Activated CD4-positive, alpha-beta T cell treated with anti-CD3 and anti-CD28 coated beads, Interleukin-2, amount 10 ng/mL, durations not matched to agents 24 days and 14 days (primary cell): ENCODE data around the gene BRPF1. TPM values are rescaled to one million over a fixed set of nuclear protein-coding genes. Genes with fewer than 3 reads are reported as not detected.

Source experiments
- DNase-seq: peaks from one replicate; pipeline ENCODE4 v3.0.0; 2022
- H3K27ac Mint-ChIP-seq: one replicate; pipeline ENCODE4 v1.8.0; 2022; ENCODE audit warnings: mild to moderate bottlenecking, mixed read lengths
- H3K27me3 Mint-ChIP-seq: one replicate; pipeline ENCODE4 v1.8.0; 2022; ENCODE audit warnings: mixed read lengths
- H3K36me3 Mint-ChIP-seq: one replicate; pipeline ENCODE4 v1.8.0; 2022; ENCODE audit warnings: low read depth, mild to moderate bottlenecking, mixed read lengths
- H3K4me1 Mint-ChIP-seq: one replicate; pipeline ENCODE4 v1.8.0; 2021; ENCODE audit warnings: mixed read lengths
- H3K4me3 Mint-ChIP-seq: one replicate; pipeline ENCODE4 v1.8.0; 2022; ENCODE audit warnings: mild to moderate bottlenecking, moderate library complexity, mixed read lengths
- H3K9me3 Mint-ChIP-seq: one replicate; pipeline ENCODE4 v1.8.0; 2021; ENCODE audit warnings: mixed read lengths
- intact Hi-C: fragments of 100-400 bp; cut with micrococcal nuclease; formaldehyde crosslinking; loops from one replicate; pipeline ENCODE4 v1.15.1; 2023
- total RNA-seq: library from RNA; stranded (reverse); gene quantifications from 2 replicates; pipeline ENCODE4 v1.2.3, GENCODE V29; 2022

Gene BRPF1
- total RNA-seq, 1 donor from 2014 or later = 45.3 TPM

- no peak overlapping the region for H3K4me3 Mint-ChIP-seq
- no peaks in the 10 kb centered on the region for H3K27me3 Mint-ChIP-seq
- intact Hi-C loops = no loop called here
- H3K4me1 Mint-ChIP-seq = no peaks in the 10 kb centered on the region
- no peak overlapping the region for H3K27ac Mint-ChIP-seq
- peaks cover 28% of the 10 kb centered on the region for H3K36me3 Mint-ChIP-seq
- no peak for DNase-seq
- H3K9me3 Mint-ChIP-seq = no peaks in the 10 kb centered on the region
Observed at GRCh38 chr3:9695746-9696145, 35.8 kb upstream of the BRPF1 start.

- Mint-ChIP-seq H3K4me3 (no peak overlapping the region), H3K36me3 (peaks cover 33% of the 10 kb centered on the region), H3K9me3 (no peaks in the 10 kb centered on the region), H3K27ac (no peak overlapping the region), H3K4me1 (no peaks in the 10 kb centered on the region), H3K27me3 (no peaks in the 10 kb centered on the region)
- intact Hi-C loops = no loop called here
- DNase-seq = no peak
Observed at GRCh38 chr3:9696480-9697220, 34.9 kb upstream of the BRPF1 start.

DNA sequence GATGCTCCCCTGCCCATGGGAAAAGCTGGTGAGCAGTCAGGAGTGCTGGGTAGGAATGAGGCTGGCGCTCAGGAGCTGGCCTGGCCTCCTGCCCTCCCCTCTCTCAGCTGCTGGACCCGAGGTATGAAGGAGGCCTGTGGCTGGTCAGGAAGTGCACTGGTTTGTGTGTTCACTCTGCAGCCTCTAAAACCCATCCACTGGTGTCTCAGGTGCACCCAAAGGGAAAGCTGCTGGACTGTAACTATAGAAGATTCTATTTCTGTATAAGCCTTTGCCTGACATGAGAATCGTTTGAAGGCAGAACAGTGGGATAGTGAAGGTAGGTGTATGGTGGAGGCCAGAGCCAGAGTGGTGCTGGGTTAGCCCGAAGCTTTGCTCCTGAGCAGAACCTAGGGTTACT lies 33.6 kb upstream of the BRPF1 start:
- H3K36me3 Mint-ChIP-seq = peaks cover 37% of the 10 kb centered on the region

DNA sequence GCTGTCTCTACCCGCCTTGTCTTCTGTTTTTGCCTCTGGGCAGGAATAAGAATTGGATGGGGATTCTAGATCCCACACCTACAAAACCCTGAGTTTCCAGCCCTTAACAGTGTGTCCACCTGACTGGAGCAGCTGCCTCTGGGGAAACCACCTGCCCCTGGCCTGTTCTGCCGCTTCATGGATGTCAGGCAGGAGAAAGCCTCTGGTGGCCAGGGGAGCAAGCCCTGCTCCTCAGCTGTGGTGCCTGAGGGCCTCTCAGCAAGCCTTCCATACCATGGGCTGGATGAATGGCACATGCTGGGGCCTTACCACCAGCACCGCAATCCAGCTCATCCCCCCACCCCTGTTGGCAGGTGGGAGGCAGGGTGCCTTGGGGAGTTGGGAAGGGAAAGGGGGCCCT lies 33.2 kb upstream of the BRPF1 start:
- Mint-ChIP-seq H3K27me3 (peaks cover 5% of the 10 kb centered on the region), H3K4me3 (no peak overlapping the region), H3K27ac (no peak overlapping the region), H3K4me1 (no peaks in the 10 kb centered on the region), H3K36me3 (peaks cover 37% of the 10 kb centered on the region), H3K9me3 (no peaks in the 10 kb centered on the region)
- DNase-seq = no peak
- intact Hi-C loops = no loop called here

More for the DNA sequence above, 33.6 kb upstream of the BRPF1 start:
- H3K27me3 Mint-ChIP-seq = peaks cover 1% of the 10 kb centered on the region
- H3K9me3 Mint-ChIP-seq = no peaks in the 10 kb centered on the region
- H3K4me1 Mint-ChIP-seq = no peaks in the 10 kb centered on the region
- no peak overlapping the region for H3K4me3 Mint-ChIP-seq
- intact Hi-C loops = no loop called here
- no peak for DNase-seq
- no peak overlapping the region for H3K27ac Mint-ChIP-seq

GRCh38 chr3:9700536-9700935 lies 31.0 kb upstream of the BRPF1 start:
- peaks cover 32% of the 10 kb centered on the region for H3K36me3 Mint-ChIP-seq
- peaks cover 2% of the 10 kb centered on the region for H3K4me1 Mint-ChIP-seq
- no peak overlapping the region for H3K4me3 Mint-ChIP-seq
- H3K27ac Mint-ChIP-seq = no peak overlapping the region
- DNase-seq = no peak
- H3K27me3 Mint-ChIP-seq = peaks cover 21% of the 10 kb centered on the region
- intact Hi-C loops = no loop called here
- no peaks in the 10 kb centered on the region for H3K9me3 Mint-ChIP-seq

DNA sequence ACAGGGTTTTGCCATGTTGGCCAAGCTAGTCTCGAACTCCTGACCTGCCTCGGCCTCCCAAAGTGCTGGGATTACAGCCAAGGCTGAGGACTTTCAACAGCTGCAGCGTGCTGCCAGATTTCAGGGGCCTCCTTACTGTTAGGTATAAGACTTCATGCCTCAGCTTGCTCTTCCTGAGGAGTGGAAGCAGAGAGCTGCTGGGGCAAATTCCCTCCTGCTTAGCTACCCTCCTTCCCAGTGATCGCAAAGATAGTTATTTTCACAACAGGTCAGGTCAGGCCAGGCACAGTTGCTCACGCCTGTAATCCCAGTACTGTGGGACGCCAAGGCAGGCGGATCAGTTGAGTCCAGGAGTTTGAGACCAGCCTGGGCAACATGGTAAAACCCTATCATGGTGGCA lies 30.5 kb upstream of the BRPF1 start:
- Mint-ChIP-seq H3K27ac (no peak overlapping the region), H3K9me3 (no peaks in the 10 kb centered on the region), H3K27me3 (peaks cover 26% of the 10 kb centered on the region), H3K36me3 (peaks cover 30% of the 10 kb centered on the region), H3K4me1 (peaks cover 2% of the 10 kb centered on the region), H3K4me3 (no peak overlapping the region)
- DNase-seq = no peak
- intact Hi-C loops = no loop called here

GRCh38 chr3:9701711-9702110 lies 29.8 kb upstream of the BRPF1 start:
- H3K4me3 Mint-ChIP-seq = no peak overlapping the region
- peaks cover 2% of the 10 kb centered on the region for H3K4me1 Mint-ChIP-seq
- H3K27me3 Mint-ChIP-seq = peaks cover 33% of the 10 kb centered on the region
- no peak overlapping the region for H3K27ac Mint-ChIP-seq
- H3K9me3 Mint-ChIP-seq = no peaks in the 10 kb centered on the region
- DNase-seq = no peak
- H3K36me3 Mint-ChIP-seq = peaks cover 27% of the 10 kb centered on the region
- intact Hi-C loops = no loop called here

- Mint-ChIP-seq H3K27ac (no peak overlapping the region), H3K36me3 (peaks cover 19% of the 10 kb centered on the region), H3K4me1 (peaks cover 2% of the 10 kb centered on the region), H3K9me3 (no peaks in the 10 kb centered on the region), H3K4me3 (no peak overlapping the region), H3K27me3 (peaks cover 40% of the 10 kb centered on the region)
- no peak for DNase-seq
- intact Hi-C loops = no loop called here
Observed at GRCh38 chr3:9703240-9703639, 28.3 kb upstream of the BRPF1 start.

DNA sequence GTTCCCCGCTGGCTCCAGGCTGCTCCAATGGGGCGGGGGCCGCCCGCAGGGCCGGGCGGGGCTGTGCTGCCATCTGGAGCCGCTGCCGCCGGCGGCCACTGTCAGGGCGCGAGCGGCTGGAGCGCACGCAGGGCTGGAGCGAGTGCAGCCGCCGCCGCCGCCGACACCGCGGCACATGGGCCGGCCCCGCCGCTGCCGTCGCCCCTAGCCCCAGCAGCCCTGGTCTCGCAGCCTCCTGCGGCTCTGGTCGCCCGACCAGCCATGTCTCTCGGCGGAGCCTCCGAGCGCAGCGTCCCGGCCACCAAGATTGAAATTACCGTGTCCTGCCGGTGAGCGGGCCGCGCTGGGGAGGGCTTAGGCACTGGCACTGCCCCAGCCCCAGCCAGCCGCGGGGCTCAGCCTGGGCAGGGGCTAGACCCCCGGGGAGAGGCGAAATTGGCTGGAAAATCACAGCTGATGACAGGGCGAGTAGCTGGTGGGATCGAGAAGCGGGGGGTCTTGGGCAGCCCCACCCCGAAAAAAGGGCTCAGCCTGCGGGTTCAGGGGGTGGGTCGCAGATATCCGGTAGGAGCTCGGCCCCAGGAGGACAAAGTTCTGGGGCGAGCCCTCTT lies 27.7 kb upstream of the BRPF1 start, which contains the start of gene CPNE9:
TSS of gene CPNE9 (plus strand) at position 98 of the 611 bp plus-strand sequence. CDS start at position 262, 164 bp downstream.
- no peak for DNase-seq
- Mint-ChIP-seq H3K27me3 (peaks cover 41% of the 10 kb centered on the region), H3K27ac (no peak within 1 kb of the TSS), H3K36me3 (peaks cover 19% of the 10 kb centered on the region), H3K4me3 (no peak within 1 kb of the TSS), H3K4me1 (peaks cover 2% of the 10 kb centered on the region), H3K9me3 (no peaks in the 10 kb centered on the region)
- intact Hi-C loops = no loop called here

DNA sequence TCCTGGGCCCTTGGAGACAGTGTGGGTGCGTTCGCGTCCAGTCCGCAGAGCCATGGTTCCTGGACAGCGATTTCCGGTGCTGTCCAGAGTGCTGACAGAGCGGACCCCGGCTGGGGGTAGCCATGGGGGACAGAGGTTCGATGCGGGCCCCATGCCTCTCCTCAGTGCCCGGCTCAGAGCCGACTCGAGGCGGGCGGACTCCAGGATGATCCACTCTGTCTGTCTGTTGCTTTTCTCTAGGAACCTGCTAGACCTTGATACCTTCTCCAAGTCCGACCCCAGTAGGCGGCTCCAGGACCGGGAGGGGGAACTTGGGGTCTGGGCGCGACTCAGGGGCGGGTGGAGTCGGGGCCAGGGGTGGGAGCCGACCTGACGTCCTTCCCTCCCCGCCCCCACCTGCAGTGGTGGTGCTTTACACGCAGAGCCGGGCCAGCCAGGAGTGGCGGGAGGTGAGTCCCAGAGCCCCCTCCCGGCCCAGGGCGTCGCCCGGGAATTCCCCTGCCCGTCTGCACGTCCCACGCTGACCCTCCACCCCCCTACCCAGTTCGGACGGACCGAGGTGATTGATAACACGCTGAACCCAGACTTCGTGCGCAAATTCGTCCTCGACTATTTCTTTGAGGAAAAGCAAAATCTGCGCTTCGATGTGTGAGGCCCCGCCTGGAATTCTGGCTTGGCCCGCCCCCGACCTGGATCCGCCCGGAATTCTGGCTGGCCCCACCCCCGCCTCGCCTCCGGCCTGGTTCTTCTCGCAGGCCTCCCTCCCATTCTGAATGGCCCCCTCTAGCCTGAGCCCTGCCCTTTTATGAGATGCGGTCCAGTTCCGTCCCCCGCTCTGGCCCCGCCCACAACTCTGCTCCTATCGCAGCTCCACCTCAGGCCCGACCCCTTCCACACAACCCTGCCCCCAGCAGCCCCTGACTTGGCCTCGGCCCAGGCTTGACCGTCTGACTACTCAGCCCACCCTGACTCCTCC lies 26.9 kb upstream of the BRPF1 start:
- Mint-ChIP-seq H3K27me3 (peaks cover 41% of the 10 kb centered on the region), H3K27ac (no peak overlapping the region), H3K36me3 (peaks cover 16% of the 10 kb centered on the region), H3K9me3 (no peaks in the 10 kb centered on the region), H3K4me3 (peak overlapping the region; percentile 69), H3K4me1 (peaks cover 2% of the 10 kb centered on the region)
- DNase-seq = peak; percentile 72
- intact Hi-C loops = no loop called here

DNA sequence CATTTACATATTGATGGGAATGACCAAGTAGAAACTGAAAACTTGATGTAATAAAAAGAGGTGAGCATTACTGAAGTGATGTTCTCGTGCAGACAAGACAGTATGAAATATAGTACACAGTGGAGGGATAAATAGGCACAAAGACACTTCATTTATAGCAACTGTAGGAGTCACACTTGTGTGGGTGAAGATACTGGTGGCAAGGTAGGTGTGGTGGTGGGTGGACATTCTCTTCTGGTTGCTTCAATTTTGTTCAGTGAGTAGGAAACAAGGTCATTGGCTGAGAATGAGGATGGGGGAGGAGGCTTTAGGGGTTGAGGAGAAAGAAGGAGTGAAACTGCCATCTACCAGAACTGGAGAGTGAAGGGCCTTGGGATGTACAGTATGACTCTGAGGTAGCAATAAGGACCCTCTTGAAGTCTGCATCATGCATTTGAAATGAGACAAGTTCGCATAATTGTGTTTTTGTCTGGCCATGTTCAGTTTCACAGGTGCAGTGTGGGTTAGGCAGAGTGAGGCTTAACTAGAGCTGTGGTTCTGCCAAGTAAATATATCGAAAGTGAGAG lies 21.3 kb upstream of the BRPF1 start:
- Mint-ChIP-seq H3K27ac (no peak overlapping the region), H3K27me3 (peaks cover 35% of the 10 kb centered on the region), H3K36me3 (no peaks in the 10 kb centered on the region), H3K9me3 (no peaks in the 10 kb centered on the region), H3K4me3 (no peak overlapping the region), H3K4me1 (peaks cover 6% of the 10 kb centered on the region)
- no peak for DNase-seq
- intact Hi-C loops = no loop called here

DNA sequence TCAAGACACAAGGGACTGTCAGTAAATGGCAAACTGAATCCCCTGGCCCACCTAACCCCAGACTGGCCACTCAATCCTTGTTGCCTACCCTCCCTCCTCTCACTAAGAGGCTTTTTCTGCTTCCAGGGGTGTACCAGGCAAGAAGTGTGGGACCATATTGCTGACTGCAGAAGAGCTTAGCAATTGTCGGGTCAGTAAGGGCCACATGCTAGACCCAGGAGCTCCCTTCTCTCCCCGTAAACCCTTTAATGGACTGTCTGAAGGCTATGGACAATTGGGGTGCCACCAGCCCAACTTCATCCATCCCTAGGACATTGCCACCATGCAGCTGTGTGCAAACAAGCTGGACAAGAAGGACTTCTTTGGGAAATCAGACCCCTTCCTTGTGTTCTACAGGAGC lies 19.1 kb upstream of the BRPF1 start:
- peaks cover 8% of the 10 kb centered on the region for H3K4me1 Mint-ChIP-seq
- DNase-seq = no peak
- H3K36me3 Mint-ChIP-seq = no peaks in the 10 kb centered on the region
- H3K4me3 Mint-ChIP-seq = no peak overlapping the region
- H3K9me3 Mint-ChIP-seq = no peaks in the 10 kb centered on the region
- no peak overlapping the region for H3K27ac Mint-ChIP-seq
- H3K27me3 Mint-ChIP-seq = peaks cover 20% of the 10 kb centered on the region
- intact Hi-C loops = no loop called here

- Mint-ChIP-seq H3K9me3 (no peaks in the 10 kb centered on the region), H3K27ac (no peak overlapping the region)
- intact Hi-C loops = no loop called here
Observed at GRCh38 chr3:9713142-9713541, 18.4 kb upstream of the BRPF1 start.

More at GRCh38 chr3:9713142-9713541, 18.4 kb upstream of the BRPF1 start:
- H3K4me1 Mint-ChIP-seq = peaks cover 8% of the 10 kb centered on the region
- no peak overlapping the region for H3K4me3 Mint-ChIP-seq
- no peaks in the 10 kb centered on the region for H3K36me3 Mint-ChIP-seq
- DNase-seq = no peak
- peaks cover 21% of the 10 kb centered on the region for H3K27me3 Mint-ChIP-seq
